ENCODE results near the gene HBQ1.

Gene HBQ1

GRCh38 chr16:189604-190186, 9.4 kb downstream of the HBQ1 start:
- Histone ChIP-seq H3K36me3 (ENCODE audit: control insufficient read depth in 1 of 2, insufficient read depth in 2 of 2, low read depth in 1 of 2, low read length in 2 of 2) (peaks cover 77 to 85% of the 10 kb centered on the region in 2 experiments), H3K18ac (ENCODE audit: low read depth in 1 of 2, low read length in 2 of 2) (no peak overlapping the region), H2BK5ac (ENCODE audit: low read depth, low read length, poor library complexity, severe bottlenecking) (no peak overlapping the region), H3K27ac (ENCODE audit: low read length, poor library complexity, severe bottlenecking) (no peak overlapping the region), H3K79me1 (replicated peaks; ENCODE audit: low read length, poor library complexity, severe bottlenecking) (peaks cover 34% of the 10 kb centered on the region), H3K4me3 (ENCODE audit: insufficient read depth in 1 of 2, low read depth in 1 of 2, low read length in 2 of 2) (no peak overlapping the region), H3K27me3 (ENCODE audit: control insufficient read depth in 1 of 2, insufficient read depth in 1 of 2, low read length in 2 of 2) (no peaks in the 10 kb centered on the region), H2AFZ (ENCODE audit: low read depth, low read length) (no peak overlapping the region), H3K14ac (ENCODE audit: low read length in 2 of 2) (no peak overlapping the region), H3K9ac (ENCODE audit: low read length) (no peak overlapping the region), H2AK5ac (ENCODE audit: low read length, severe bottlenecking) (no peak overlapping the region), H2BK120ac (ENCODE audit: low read depth, low read length) (no peak overlapping the region), H3K23ac (ENCODE audit: low read length in 2 of 2) (no peak overlapping the region), H4K8ac (ENCODE audit: low read length) (no peak overlapping the region), H3K4me2 (ENCODE audit: low read length, poor library complexity, severe bottlenecking) (no peak overlapping the region), H3K4ac (ENCODE audit: low read depth in 1 of 2, low read length in 2 of 2) (no peak overlapping the region), H3K9me3 (ENCODE audit: control insufficient read depth, low read length) (no peaks in the 10 kb centered on the region), H2BK12ac (ENCODE audit: low read length in 2 of 2) (no peak overlapping the region), H2BK15ac (ENCODE audit: low read depth, poor library complexity, severe bottlenecking) (no peak overlapping the region), H3K4me1 (ENCODE audit: control insufficient read depth, insufficient read depth, low read depth, low read length) (no peaks in the 10 kb centered on the region), H4K91ac (ENCODE audit: low read length) (no peak overlapping the region)
- 98% methylated on average over 34 of the region's 34 CpGs for WGBS
- DNase-seq, result no peak

GRCh38 chr16:191831-192230, 11.6 kb downstream of the HBQ1 start:
- Histone ChIP-seq H2BK5ac (ENCODE audit: low read depth, low read length, poor library complexity, severe bottlenecking) (no peak overlapping the region), H2BK15ac (ENCODE audit: low read depth, poor library complexity, severe bottlenecking) (no peak overlapping the region)
- no peak for DNase-seq

GRCh38 chr16:192686-193085, 12.4 kb downstream of the HBQ1 start:
- H2AFZ ChIP-seq (ENCODE audit: low read depth, low read length), result no peak overlapping the region
- no peaks in the 10 kb centered on the region for H3K4me1 ChIP-seq (ENCODE audit: control insufficient read depth, insufficient read depth, low read depth, low read length)
- no peaks in the 10 kb centered on the region for H3K27me3 ChIP-seq (ENCODE audit: control insufficient read depth in 1 of 2, insufficient read depth in 1 of 2, low read length in 2 of 2)
- peaks cover 40% of the 10 kb centered on the region for H3K79me1 ChIP-seq (replicated peaks; ENCODE audit: low read length, poor library complexity, severe bottlenecking)
- no peak overlapping the region for H3K27ac ChIP-seq (ENCODE audit: low read length, poor library complexity, severe bottlenecking)
- H2BK12ac ChIP-seq (ENCODE audit: low read length in 2 of 2), result no peak overlapping the region
- no peak overlapping the region for H2BK15ac ChIP-seq (ENCODE audit: low read depth, poor library complexity, severe bottlenecking)
- no peak overlapping the region for H3K14ac ChIP-seq (ENCODE audit: low read length in 2 of 2)
- peaks cover 91 to 93% of the 10 kb centered on the region in 2 experiments for H3K36me3 ChIP-seq (ENCODE audit: control insufficient read depth in 1 of 2, insufficient read depth in 2 of 2, low read depth in 1 of 2, low read length in 2 of 2)
- no peak overlapping the region for H2BK120ac ChIP-seq (ENCODE audit: low read depth, low read length)
- H2AK5ac ChIP-seq (ENCODE audit: low read length, severe bottlenecking), result no peak overlapping the region
- H3K23ac ChIP-seq (ENCODE audit: low read length in 2 of 2), result no peak overlapping the region
- no peak overlapping the region for H3K4me3 ChIP-seq (ENCODE audit: insufficient read depth in 1 of 2, low read depth in 1 of 2, low read length in 2 of 2)
- no peak overlapping the region for H3K4ac ChIP-seq (ENCODE audit: low read depth in 1 of 2, low read length in 2 of 2)
- no peak overlapping the region for H3K18ac ChIP-seq (ENCODE audit: low read depth in 1 of 2, low read length in 2 of 2)
- WGBS, result 98% methylated on average over 9 of the region's 11 CpGs
- no peak overlapping the region for H2BK5ac ChIP-seq (ENCODE audit: low read depth, low read length, poor library complexity, severe bottlenecking)
- no peak overlapping the region for H3K4me2 ChIP-seq (ENCODE audit: low read length, poor library complexity, severe bottlenecking)
- H4K8ac ChIP-seq (ENCODE audit: low read length), result no peak overlapping the region
- H4K91ac ChIP-seq (ENCODE audit: low read length), result no peak overlapping the region
- H3K9me3 ChIP-seq (ENCODE audit: control insufficient read depth, low read length), result no peaks in the 10 kb centered on the region
- no peak for DNase-seq
- no peak overlapping the region for H3K9ac ChIP-seq (ENCODE audit: low read length)

More at GRCh38 chr16:191831-192230, 11.6 kb downstream of the HBQ1 start:
- no peak overlapping the region for H2BK120ac ChIP-seq (ENCODE audit: low read depth, low read length)
- H3K36me3 ChIP-seq (ENCODE audit: control insufficient read depth in 1 of 2, insufficient read depth in 2 of 2, low read depth in 1 of 2, low read length in 2 of 2), result peaks cover 90 to 91% of the 10 kb centered on the region in 2 experiments
- no peak overlapping the region for H3K9ac ChIP-seq (ENCODE audit: low read length)
- no peak overlapping the region for H3K14ac ChIP-seq (ENCODE audit: low read length in 2 of 2)
- H3K27ac ChIP-seq (ENCODE audit: low read length, poor library complexity, severe bottlenecking), result no peak overlapping the region
- H3K4me3 ChIP-seq (ENCODE audit: insufficient read depth in 1 of 2, low read depth in 1 of 2, low read length in 2 of 2), result no peak overlapping the region
- no peak overlapping the region for H4K91ac ChIP-seq (ENCODE audit: low read length)
- H3K23ac ChIP-seq (ENCODE audit: low read length in 2 of 2), result no peak overlapping the region
- no peak overlapping the region for H3K18ac ChIP-seq (ENCODE audit: low read depth in 1 of 2, low read length in 2 of 2)
- H2AFZ ChIP-seq (ENCODE audit: low read depth, low read length), result no peak overlapping the region
- peaks cover 42% of the 10 kb centered on the region for H3K79me1 ChIP-seq (replicated peaks; ENCODE audit: low read length, poor library complexity, severe bottlenecking)
- no peaks in the 10 kb centered on the region for H3K27me3 ChIP-seq (ENCODE audit: control insufficient read depth in 1 of 2, insufficient read depth in 1 of 2, low read length in 2 of 2)
- no peak overlapping the region for H4K8ac ChIP-seq (ENCODE audit: low read length)
- no peak overlapping the region for H3K4me2 ChIP-seq (ENCODE audit: low read length, poor library complexity, severe bottlenecking)
- no peak overlapping the region for H2BK12ac ChIP-seq (ENCODE audit: low read length in 2 of 2)
- no peak overlapping the region for H3K4ac ChIP-seq (ENCODE audit: low read depth in 1 of 2, low read length in 2 of 2)
- H3K4me1 ChIP-seq (ENCODE audit: control insufficient read depth, insufficient read depth, low read depth, low read length), result no peaks in the 10 kb centered on the region
- no peaks in the 10 kb centered on the region for H3K9me3 ChIP-seq (ENCODE audit: control insufficient read depth, low read length)
- no peak overlapping the region for H2AK5ac ChIP-seq (ENCODE audit: low read length, severe bottlenecking)
- WGBS, result 97% methylated on average over 3 of the region's 4 CpGs

- Histone ChIP-seq H3K27me3 (ENCODE audit: control insufficient read depth in 1 of 2, insufficient read depth in 1 of 2, low read length in 2 of 2) (no peaks in the 10 kb centered on the region), H2BK12ac (ENCODE audit: low read length in 2 of 2) (no peak overlapping the region), H3K23ac (ENCODE audit: low read length in 2 of 2) (no peak overlapping the region), H4K8ac (ENCODE audit: low read length) (no peak overlapping the region), H3K14ac (ENCODE audit: low read length in 2 of 2) (no peak overlapping the region), H2AFZ (ENCODE audit: low read depth, low read length) (no peak overlapping the region), H3K4me1 (ENCODE audit: control insufficient read depth, insufficient read depth, low read depth, low read length) (no peaks in the 10 kb centered on the region), H3K9me3 (ENCODE audit: control insufficient read depth, low read length) (no peaks in the 10 kb centered on the region), H3K9ac (ENCODE audit: low read length) (no peak overlapping the region), H3K27ac (ENCODE audit: low read length, poor library complexity, severe bottlenecking) (no peak overlapping the region), H3K79me1 (replicated peaks; ENCODE audit: low read length, poor library complexity, severe bottlenecking) (peaks cover 42% of the 10 kb centered on the region), H3K4me2 (ENCODE audit: low read length, poor library complexity, severe bottlenecking) (no peak overlapping the region), H3K4me3 (ENCODE audit: insufficient read depth in 1 of 2, low read depth in 1 of 2, low read length in 2 of 2) (no peak overlapping the region), H2BK15ac (ENCODE audit: low read depth, poor library complexity, severe bottlenecking) (no peak overlapping the region), H3K4ac (ENCODE audit: low read depth in 1 of 2, low read length in 2 of 2) (no peak overlapping the region), H2BK5ac (ENCODE audit: low read depth, low read length, poor library complexity, severe bottlenecking) (no peak overlapping the region), H4K91ac (ENCODE audit: low read length) (no peak overlapping the region), H3K36me3 (ENCODE audit: control insufficient read depth in 1 of 2, insufficient read depth in 2 of 2, low read depth in 1 of 2, low read length in 2 of 2) (peaks cover 93 to 96% of the 10 kb centered on the region in 2 experiments), H2AK5ac (ENCODE audit: low read length, severe bottlenecking) (no peak overlapping the region), H3K18ac (ENCODE audit: low read depth in 1 of 2, low read length in 2 of 2) (no peak overlapping the region), H2BK120ac (ENCODE audit: low read depth, low read length) (no peak overlapping the region)
- 95% methylated on average over 15 of the region's 15 CpGs for WGBS
- no peak for DNase-seq
Observed at GRCh38 chr16:193441-193840, 13.2 kb downstream of the HBQ1 start.
